Kidney capillary endothelial cell (primary cell): ENCODE data around the gene SF3B2.
"Not testable (repeated sequence)": the region's sequence is repeated elsewhere in the genome, so short reads cannot be mapped to it uniquely, and the experiment has no call there.

Source experiments
- DNase-seq: peaks from one replicate; pipeline ENCODE4 v3.0.0-alpha.2; 2018; ENCODE audit warnings: low spot score

The SF3B2 gene

DNA sequence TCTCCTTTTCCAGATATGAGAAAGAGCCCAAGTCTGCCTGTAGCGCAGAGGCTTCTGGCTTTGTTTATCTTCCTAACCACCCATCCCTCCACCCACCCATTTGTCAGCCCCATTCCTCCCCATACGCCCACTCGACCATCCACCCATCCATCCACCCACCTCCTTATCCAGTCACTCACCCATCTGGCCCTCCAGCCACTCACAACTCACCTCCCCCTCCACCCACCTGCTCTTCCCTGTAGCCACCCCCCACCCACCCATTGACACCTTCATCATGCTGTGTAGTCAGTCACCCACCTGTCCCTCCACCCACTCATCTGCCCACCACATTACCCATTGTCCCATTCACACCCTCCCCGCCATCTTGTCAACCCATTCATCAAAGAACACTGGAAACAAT lies 34.8 kb upstream of the SF3B2 start:
- DNase-seq = no peak

DNA sequence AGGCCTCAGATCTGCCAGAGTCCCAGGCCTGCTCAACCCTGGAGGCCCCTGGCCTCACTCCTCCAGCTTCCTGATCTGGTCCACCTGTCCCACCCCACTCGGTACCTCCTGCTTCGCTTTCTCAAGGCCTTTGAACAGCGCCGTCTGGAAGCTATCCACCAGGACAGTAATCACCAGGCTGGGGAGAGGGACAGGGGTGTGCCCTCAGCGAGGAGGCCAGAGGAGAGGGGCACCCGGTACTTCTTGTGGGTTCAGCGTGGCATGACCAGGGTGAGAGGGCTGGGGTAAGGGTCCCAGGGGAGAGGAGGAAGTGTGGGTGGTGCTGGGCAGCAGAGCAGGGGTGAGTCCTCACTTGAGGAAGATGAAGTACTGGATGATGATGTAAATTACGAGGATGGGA lies 32.0 kb upstream of the SF3B2 start:
- no peak for DNase-seq

DNA sequence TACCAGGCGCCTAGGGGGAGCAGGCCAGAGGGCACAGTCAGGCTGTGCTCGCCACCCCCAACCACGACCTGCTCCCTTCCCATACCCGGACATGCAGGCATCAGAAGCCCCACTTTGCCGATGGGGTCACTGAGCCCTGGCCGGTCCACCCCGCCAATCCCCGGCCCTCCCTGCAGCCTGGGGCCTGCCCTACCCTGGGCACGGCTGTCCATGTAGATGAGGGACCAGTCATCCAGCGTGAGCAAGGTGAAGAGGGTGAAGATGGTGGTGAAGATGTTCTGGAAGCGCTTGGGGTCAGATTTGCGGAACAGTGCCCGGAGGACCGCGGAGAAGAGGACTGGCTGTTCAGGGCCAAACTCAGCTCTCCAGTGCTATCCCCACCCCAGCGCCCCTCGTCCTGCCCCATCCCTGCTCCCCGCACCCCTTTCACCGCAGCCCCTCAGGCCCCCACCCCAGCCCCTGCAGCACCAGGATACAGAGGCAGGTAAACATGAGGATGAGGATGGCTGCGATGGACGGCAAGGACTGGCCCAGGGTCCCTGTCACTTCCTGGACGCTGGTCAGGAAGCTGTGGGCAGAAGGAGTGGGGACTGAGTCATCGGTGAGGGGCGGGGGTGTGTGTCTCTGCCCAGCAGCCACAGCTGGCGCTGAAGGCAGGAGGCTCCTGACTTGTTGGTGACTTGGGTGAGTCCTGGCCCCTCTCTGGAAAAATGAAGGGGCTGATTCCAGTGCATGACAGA lies 31.4 kb upstream of the SF3B2 start:
- peak; percentile 89 for DNase-seq

DNA sequence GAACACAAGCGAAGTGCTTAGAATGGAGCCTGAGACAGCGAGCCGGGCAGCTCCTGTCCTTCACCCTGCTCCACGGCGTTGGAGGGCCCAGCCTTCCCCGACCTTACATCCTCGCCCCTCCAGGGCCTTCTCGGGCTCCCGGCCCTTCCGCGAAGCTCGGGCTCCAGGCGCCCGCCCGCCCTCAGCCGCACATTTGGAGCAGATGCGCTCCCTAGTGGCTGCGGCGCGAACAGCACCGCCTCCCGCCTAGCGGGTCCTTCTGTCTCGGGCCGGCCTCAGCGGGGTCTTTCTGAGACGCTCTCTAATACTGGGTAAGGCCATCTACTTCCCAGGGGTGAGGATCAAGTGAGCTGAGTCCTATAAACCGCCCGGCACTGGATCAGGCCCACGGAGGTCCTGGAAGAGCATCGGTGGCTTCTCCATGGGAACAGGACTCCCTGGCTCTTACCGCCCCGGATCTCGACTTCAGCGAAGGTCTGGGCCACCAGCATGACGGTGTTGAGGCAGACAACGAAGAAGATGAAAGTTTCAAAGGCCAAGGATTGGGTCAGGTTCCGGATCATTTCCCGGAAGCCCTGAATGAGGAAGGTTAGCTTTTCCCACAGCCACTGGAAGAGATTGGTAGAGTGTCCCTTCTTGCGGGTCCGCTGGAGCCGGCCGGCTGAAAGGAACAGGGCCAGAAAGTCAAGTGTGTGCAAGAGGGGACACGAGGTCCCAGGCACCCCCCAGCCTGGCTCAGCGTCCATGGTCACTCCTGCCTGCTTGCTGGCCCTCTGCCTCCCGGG lies 29.6 kb upstream of the SF3B2 start:
- DNase-seq = peak; percentile 68

DNA sequence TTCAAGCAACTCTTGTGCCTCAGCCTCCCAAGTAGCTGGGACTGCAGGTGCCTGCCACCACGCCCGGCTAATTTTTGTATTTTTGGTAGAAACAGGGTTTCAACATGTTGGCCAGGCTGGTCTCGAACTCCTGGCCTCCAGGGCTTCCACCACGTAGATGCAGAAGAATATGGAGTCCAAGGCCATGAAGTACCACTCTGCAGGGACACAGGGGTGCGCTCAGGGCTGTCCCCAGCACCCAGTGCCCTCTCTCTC lies 29.1 kb upstream of the SF3B2 start:
- not testable (repeated sequence) for DNase-seq

DNA sequence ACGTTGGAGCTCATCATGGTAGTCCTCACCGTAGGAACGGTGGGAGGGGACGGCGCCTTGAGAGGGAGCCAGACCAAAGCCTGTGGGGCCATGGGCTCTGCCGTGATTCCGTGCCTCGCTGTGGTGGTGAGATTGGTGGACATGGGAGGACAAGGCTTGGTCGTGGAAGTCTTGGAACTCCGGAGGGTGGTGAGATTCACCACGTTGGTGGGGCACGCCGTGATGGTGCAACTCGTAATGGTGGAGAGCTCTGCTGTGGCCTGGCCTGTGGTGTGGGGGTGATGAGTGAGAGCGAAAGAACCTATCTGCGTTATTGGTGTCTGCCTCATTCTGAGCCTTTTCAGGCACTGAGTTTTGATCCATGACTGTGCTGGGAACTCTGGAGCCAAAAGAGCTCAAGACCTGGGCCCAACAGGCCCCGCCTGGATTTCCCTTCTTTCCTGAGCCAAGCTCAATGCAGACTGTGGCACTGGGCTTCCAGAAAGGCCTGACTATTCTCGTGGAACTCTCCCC lies 26.1 kb upstream of the SF3B2 start, which contains the start of gene CATSPER1:
Gene CATSPER1, minus strand, starts transcription at position 463 of the 513 bp plus-strand sequence. Its CDS starts 100 bp downstream, at position 363.
- DNase-seq = no peak

DNA sequence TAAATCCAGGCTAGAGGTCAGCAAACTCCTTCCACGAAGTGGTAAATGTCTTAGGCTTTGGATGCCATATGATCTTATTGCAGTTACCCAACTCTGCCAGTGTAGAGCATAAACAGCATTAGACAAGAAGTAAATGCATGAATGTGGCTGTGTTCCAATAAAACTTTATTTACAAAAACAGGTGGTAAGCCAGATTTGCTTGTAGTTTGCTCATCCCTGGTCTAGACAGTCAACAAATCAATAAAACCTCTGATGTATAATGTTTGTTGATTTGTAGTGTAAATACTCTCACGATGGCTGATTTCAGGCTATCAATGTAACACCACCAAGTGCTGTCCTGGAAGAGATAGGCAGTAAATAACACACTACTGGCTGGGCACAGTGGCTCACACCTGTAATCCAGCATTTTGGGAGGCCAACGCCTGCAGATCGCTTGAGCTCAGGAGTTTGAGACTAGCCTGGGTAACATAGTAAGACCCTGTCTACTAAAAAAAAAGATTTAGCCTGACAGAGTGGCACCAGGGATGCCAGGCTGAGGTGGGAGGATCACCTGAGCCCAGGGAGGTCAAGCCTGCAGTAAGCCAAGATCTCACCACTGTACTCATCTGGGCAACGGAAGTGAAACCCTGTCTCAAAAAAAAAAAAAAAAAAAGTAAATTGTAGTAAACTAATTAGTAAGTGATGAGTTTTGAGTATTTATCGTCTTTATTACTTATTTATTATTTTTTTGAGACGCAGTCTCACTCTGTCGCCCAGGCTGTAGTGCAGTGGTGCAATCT lies 19.0 kb upstream of the SF3B2 start:
- DNase-seq = no peak

DNA sequence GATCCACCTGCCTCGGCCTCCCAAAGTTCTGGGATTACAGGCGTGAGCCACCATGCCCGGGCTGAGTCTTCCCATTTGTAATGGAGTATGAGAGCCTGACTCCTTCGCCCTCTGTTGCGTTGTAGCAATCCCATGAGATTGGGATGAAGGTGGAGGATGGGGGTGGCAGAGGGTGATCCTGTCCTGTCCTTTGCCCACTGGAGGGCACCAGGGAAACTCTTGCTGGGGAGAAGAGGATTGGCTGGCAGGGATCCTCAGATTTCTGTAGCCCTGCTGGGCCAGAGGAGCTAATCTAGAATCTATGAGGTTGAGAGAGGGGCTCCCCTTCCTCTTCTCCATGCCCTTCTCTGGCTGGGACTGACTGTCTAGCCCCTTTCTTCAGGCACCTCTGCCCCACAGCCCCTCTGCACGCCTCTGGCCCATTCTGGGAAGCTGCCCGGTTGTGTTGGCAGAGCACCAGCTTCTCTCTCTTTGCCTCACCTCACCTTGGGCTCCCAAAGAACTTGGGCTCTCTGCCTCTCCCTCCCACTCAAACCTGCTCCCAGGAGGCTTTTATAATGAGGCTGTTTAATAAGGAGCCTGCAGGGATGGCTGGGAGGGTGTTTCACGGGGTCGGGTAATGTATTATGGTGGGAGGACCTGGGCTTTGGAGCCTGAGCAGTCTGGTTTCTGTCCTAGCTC lies 16.4 kb upstream of the SF3B2 start:
- DNase-seq = no peak

DNA sequence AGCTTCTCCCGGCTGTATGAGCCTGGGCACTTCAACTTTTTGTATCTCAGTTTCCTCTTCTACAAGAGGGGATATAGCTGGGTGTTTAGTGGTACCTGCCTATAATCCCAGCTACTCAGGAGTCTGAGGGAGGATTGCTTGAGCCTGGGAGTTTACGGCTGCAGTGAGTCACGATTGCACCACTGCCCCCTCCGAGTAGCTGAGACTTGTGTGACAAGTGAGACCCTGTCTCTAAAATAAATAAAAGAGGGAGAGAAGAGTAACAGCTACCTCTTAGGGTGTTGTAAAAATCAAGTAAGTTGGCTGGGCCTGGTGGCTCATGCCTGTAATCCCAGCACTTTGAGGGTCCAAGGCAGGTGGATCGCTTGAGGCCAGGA lies 15.8 kb upstream of the SF3B2 start:
- no peak for DNase-seq

DNA sequence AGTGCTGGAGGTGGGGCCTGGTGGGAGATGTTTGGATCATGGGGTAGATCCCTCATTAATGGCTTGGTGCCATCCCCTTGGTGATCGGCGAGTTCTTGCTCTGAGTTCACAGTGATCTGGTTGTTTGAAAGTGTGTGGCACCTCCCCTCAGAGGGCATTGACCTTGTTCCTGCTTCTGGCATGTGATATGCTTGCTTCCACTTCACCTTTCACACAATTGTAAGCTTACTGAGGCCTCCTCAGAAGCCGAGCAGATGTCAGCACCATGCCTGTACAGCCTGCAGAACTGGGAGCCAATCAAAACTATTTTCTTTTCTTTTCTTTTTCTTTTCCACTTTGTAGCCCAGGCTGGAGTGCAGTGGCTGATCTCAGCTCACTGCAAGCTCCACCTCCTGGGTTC lies 14.8 kb upstream of the SF3B2 start:
- no peak for DNase-seq

DNA sequence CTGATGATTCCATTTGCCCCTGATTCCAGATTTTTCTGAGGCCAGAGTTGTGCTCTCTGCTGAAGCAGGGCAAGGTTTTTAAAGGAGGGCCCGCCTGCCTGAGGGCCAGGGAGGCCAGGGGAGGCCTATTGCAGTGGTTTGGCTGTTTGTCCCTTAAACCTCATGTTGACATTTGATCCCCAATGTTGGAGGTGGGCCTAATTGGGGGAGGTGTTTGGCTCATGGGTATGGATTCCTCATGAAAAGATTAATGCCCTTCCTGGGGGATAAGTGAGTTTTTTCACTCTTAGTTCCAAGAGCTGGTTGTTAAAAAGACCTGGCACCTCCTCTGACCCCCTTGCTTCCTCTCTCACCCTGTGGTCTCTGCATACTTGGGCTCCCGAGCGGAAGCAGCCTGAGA lies 12.4 kb upstream of the SF3B2 start:
- no peak for DNase-seq

DNA sequence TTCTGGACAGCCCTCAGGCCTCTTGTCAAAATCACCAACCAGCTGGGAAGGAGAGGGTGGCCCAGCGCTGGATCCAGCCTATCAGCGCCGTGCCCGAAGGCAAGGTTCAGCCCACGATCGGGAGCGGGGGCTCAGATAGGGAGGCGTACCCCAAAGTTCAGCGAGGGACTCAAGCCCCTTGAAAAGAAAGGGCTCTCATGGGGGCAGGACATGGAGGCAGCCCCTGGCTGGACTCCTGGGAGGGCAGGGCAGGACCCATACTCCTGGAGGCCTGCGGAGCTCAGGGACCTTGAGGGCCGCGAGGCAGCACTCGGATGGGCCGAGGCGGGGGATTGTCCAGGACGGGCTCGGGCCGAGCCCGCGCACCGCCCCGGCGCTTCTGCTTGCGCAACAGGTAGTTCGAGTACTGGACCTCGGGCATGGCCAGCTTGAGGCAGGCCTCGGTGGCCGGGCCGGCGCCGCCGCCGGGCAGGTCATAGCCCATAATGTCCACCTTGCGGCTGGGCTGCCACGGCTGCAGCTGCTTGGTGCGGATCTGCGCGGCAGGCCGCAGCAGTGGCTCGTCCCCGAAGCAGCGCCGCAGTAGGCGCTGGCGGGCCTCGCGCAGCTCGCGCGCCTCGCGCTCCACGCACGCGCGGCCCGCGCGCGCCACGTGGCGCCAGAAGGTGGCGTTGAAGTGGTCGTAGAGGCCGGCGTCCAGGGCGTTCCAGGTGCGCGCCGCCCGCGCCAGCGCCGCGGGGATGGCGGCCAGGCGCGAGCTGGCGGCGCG lies 9.8 kb upstream of the SF3B2 start:
- DNase-seq = no peak

DNA sequence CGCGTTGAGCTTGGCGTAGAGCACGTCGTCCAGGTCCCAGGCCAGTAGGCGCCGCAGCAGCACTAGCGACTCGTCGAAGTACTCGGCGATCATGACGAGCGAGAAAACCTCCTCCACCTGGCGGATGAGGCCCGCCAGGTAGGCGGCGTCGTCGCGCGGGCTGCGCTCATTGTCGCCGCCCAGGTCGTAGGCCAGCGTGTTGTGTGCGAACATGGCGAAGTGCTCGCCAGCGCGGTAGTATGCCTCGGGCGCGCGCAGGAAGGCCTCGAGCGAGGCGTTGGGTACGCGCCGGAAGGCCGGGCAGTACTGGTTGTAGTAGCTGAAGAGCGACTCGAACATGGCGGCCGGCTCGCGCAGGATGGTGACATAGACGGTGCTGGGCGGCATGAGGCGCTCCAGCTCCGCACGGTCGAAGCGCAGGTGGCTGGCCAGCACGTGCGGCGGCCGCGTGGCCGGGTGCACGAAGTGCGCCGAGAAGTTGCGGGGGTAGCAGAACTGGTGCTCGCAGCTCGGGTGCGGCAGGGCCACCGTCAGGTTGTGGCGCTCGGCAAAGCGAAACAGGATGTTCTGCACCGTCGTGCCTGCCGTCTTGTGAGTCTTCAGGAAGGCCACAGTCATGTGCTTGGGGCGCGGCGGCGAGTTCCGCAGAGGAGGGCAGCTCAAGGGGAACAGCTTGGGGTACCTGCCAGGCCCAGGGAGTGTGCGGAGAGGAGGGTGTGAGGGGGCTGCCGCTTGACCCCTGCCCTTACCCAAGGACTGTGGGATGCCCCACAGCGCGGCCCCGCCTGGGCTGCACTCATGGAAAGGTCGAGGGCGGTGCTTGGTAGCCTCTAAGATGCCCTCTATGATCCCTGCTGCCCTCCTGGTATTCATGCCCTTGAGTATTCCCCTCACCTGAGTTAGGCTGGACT lies 8.9 kb upstream of the SF3B2 start:
- no peak for DNase-seq

DNA sequence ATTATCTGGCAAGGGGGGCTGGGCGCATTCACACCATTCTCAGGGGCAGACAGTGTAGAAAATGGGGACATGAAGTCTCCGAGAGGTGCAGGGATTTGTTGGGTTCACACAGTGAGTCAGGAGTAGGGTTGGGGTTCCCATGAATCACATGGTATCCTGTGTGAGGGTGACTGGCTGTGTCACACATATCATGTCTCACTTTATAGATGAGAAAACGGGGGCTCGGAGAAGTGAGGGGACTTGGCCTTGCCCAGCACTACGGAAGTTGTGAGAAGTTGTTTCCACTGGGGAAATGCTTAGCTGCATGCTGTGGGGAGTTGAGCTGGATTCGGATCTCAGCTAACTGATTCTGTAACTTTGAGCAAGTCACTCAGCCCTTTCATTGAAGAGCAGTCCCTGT lies 7.4 kb upstream of the SF3B2 start:
- no peak for DNase-seq

DNA sequence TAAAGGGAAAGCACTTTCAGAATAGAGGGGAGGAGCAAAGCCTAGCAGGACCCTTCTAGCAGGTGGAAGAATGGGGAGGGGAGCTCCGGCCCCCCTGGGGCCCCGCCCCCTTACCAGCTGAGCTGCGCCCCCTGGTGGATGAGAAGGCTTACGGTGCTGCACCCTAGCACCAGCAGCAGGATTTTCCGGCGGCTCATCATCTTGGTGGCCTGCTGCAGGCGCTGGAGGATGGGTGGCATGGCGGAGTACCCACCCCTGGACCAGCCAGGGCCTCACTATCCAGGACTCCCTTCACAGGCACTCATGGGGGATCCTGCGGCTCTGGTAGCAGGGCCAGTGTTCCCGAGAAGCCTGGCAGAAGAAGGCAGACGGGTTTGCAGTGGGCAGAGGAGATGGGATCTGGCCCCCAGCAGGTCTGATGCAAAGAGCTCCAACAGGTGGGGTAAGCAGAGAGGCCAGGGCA lies 7.0 kb upstream of the SF3B2 start:
- DNase-seq = peak; percentile 67

DNA sequence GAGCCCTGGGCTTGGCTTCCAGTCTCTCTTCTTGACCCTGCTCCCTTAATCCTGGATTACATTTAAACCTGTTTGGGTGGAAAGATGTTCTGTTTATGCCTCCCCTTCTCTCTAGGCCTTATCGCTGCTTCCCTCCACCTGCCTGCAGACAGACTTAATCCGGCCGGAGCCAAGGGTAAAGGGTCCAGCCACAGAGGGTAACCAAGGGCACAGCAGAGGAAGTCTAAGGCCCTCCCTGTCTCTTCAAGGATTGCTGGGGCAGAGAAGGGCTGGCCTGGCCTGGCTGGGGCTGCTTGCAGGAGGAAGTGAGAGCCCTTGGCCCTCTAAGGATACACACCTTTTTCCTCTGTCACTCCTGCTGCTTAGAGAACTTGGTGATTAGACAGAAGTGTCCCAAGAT lies 5.3 kb upstream of the SF3B2 start:
- no peak for DNase-seq

DNA sequence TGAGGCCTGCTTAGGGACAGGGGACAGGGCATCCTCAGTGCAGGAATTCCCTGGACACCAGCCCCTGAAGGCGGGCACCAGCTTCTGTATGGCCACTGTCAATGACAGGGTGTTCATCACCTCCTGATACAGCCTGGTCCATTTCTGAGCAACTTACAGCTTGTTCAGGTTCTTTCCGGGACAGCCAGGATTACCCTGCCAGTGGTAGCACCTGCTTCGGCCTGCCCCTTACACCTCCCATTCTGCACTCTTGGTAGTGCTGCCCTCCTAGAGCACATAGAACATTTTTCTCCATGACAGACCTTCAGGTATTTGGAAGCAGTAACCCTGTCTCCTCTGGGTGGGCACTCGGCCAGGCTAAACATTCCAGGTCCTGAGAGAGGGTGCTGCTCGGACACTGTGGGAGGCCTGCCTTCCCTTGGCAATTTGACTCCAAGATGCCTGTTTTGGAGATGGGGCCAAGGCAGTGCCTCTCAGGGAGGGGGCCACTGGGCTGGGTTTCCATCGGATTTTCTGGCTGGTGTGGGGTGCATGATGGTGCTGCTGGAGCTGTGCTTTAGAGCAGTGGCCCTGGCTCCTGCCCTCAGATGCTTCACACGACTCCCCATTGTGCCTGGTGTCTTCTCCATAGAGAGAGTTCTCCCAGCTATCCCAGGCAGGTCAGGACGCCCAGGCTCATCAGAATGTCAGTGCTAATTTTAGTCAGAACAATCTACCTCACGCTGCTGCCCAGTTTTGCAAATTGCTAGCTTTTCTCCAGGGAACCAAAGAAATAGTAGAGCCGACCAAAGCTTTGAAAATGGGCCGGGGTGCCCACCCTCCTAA lies 4.4 kb upstream of the SF3B2 start:
- DNase-seq = no peak

DNA sequence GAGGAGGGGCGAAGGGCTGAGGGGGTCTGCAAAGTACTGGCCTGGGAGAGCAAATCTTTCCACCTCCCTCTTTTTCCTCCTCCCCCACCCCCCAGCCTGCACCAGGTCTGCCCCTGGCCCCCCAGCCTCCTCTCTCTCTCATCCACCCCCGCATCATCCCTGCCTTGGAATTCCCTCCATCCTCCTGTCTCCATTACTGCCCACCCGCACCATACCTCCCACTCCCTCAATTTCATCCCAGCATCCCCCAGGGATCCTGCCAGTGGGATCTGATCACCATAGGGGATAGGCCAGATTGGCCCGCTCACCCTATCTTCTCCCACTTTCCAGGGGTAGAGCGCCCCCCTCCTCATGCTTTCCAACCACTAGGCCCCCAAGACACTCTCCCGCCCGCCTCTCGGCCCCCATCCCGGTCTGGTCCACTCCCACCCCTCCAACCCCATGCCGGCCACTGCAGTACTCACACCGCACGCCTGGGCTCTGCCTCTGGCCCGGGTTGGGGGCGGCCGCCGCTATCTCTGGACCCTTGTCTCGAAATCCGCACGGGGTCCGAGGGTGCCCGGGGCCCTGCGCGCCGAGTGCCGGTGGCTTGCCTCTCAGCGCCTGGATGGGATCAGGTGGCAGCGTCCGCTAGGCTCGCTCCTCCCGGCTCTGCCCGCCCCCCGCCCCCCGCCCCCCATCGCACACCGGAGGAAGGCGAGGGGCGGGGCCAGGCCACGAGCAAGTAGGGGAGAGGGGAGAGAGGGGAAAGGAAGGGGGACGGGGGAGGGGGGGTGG lies 3.4 kb upstream of the SF3B2 start, which contains the start of gene GAL3ST3:
Gene GAL3ST3, minus strand, starts transcription at position 615 of the 777 bp plus-strand sequence. CDS start 3,746 bp downstream, outside the sequence.
- no peak for DNase-seq
